K562 (cell line): Measurements from ENCODE around the gene MOB1B. TPM values are rescaled to one million over a fixed set of nuclear protein-coding genes. Genes with fewer than 3 reads are reported as not detected.

Source experiments
- ATAC-seq: fragments of 200-7000 bp; cut with Tn5 transposase; 3 replicates; pipeline ENCODE4 v1.9.1; 2020; ENCODE audit warnings: moderate library complexity
- BruUV-seq: library from RNA; stranded (reverse); fragments of 400-500 nt; replicated peaks from 2 replicates; lab custom pipeline; 2021; lab: Mats Ljungman, UMichigan
- CTCF ChIA-PET: fragments of 300-600 bp; formaldehyde crosslinking; extraction: SDS; loops from one replicate; lab custom pipeline; 2021; ENCODE audit warnings: low intra/inter-chr PET ratio; lab: Yijun Ruan, JAX
- POLR2A ChIA-PET: fragments of 300-600, 350-650 bp; sonication (Branson Sonifier 250); formaldehyde crosslinking; extraction: SDS; loops from one replicate; lab custom pipeline; 2021; ENCODE audit warnings: antibody characterized with exemption, inconsistent platforms; lab: Yijun Ruan, JAX
- DNase-seq, 4 experiments: peaks; one replicate each; pipeline versions ENCODE4 v3.0.0 to v3.0.0-alpha.2; 2011 to 2018; ENCODE audit warnings: low spot score in 3 of 4, mixed read lengths in 3 of 4; ENCODE audit errors: extremely low read depth in 1 of 4
- FAIRE-seq: peaks from 2 replicates; lab custom pipeline; 2011; peaks lifted over from hg19 to GRCh38; lab: Jason Lieb, UNC
- H2AFZ ChIP-seq: 2 replicates; pipeline ENCODE4 v1.6.0; 2011; ENCODE audit warnings: low read depth, low read length, control low read depth, inconsistent platforms
- H3K27ac ChIP-seq: fragments of 200-600 bp; 3 replicates; pipeline ENCODE4 v1.8.0; 2011; ENCODE audit warnings: low read depth, mild to moderate bottlenecking, control low read depth, inconsistent platforms, low read length, moderate library complexity, mixed read lengths; ENCODE audit errors: extremely low read depth
- H3K27me3 ChIP-seq, 2 experiments: fragments of 300-600 bp in 1 of 2; 2 replicates in 1 of 2; 3 replicates in 1 of 2; pipeline versions ENCODE4 v1.6.0 to v1.8.0; 2011; ENCODE audit warnings: inconsistent platforms in 2 of 2, low read length in 2 of 2, mild to moderate bottlenecking in 1 of 2, mixed read lengths in 1 of 2, moderate library complexity in 1 of 2; ENCODE audit not compliant: control insufficient read depth in 2 of 2, insufficient read depth in 2 of 2
- H3K36me3 ChIP-seq: fragments of 300-600 bp; 3 replicates; pipeline ENCODE4 v1.8.0; 2011; ENCODE audit warnings: mild to moderate bottlenecking, low read length, inconsistent platforms; ENCODE audit not compliant: control insufficient read depth, insufficient read depth
- H3K4me1 ChIP-seq, 2 experiments: fragments of 200-600 bp in 1 of 2; replicated peaks in 1 of 2; 2 replicates in 1 of 2; 3 replicates in 1 of 2; pipeline versions ENCODE4 v1.5.1 to v1.8.0; 2011; ENCODE audit warnings: inconsistent platforms in 2 of 2, low read length in 2 of 2, mild to moderate bottlenecking in 1 of 2, mixed read lengths in 1 of 2, moderate library complexity in 1 of 2; ENCODE audit not compliant: control insufficient read depth in 2 of 2, insufficient read depth in 2 of 2
- H3K4me2 ChIP-seq: 2 replicates; pipeline ENCODE4 v1.6.1; 2011; ENCODE audit warnings: low read length, control low read depth, inconsistent platforms, mixed read lengths; ENCODE audit not compliant: insufficient read depth
- H3K4me3 ChIP-seq: fragments of 200-600 bp; sonication (generic), shearing (Covaris generic); 2 replicates; pipeline ENCODE4 v1.5.1; 2016; ENCODE audit warnings: control low read depth, inconsistent platforms
- H3K79me2 ChIP-seq: fragments of 200-600 bp; 3 replicates; pipeline ENCODE4 v1.8.0; 2011; ENCODE audit warnings: low read length, inconsistent platforms; ENCODE audit not compliant: control insufficient read depth, insufficient read depth
- H3K9ac ChIP-seq, 2 experiments: 2 replicates each; pipeline versions ENCODE4 v1.6.0 to v1.6.1; 2011; ENCODE audit warnings: low read depth in 2 of 2, low read length in 2 of 2, control low read depth in 1 of 2, inconsistent platforms in 1 of 2, mild to moderate bottlenecking in 1 of 2, mixed read lengths in 1 of 2; ENCODE audit not compliant: insufficient read depth in 1 of 2
- H3K9me1 ChIP-seq: one replicate; pipeline ENCODE4 v1.6.0; 2011; ENCODE audit warnings: inconsistent platforms, mild to moderate bottlenecking, low read length, moderate library complexity; ENCODE audit not compliant: control insufficient read depth, insufficient read depth
- H3K9me3 ChIP-seq: replicated peaks from 2 replicates; pipeline ENCODE4 v1.5.1; 2011; ENCODE audit warnings: low read depth, low read length, inconsistent platforms; ENCODE audit not compliant: control insufficient read depth, insufficient read depth
- H4K20me1 ChIP-seq: replicated peaks from 2 replicates; pipeline ENCODE4 v1.6.1; 2011; ENCODE audit warnings: low read length, inconsistent platforms, mixed read lengths; ENCODE audit not compliant: control insufficient read depth, insufficient read depth
- CTCF ChIP-seq, 3 experiments: IDR thresholded peaks in 2 of 3; conservative IDR thresholded peaks in 1 of 3; 2 replicates each; pipeline ENCODE4 v1.5.1; 2011 to 2012; ENCODE audit warnings: low read length in 3 of 3, mild to moderate bottlenecking in 3 of 3, control low read depth in 2 of 3, improper control_type of control experiment in 1 of 3, inconsistent platforms in 1 of 3, low read depth in 1 of 3, mixed read lengths in 1 of 3, moderate library complexity in 1 of 3; ENCODE audit not compliant: insufficient read depth in 2 of 3
- ETV1 ChIP-seq: fragments of 450-650 bp; conservative IDR thresholded peaks from 2 replicates; pipeline ENCODE4 v1.6.1; 2016; ENCODE audit warnings: missing genetic modification characterization, control low read depth, low read depth, missing compliant biosample characterization
- LEF1 ChIP-seq: fragments of 450-650 bp; IDR thresholded peaks from 2 replicates; pipeline ENCODE4 v1.6.1; 2016; ENCODE audit warnings: mild to moderate bottlenecking
- NR2C2 ChIP-seq, 2 experiments: fragments of 200-800 bp in 1 of 2; sonication (Bioruptor generic) in 1 of 2; sonication (generic) in 1 of 2; formaldehyde crosslinking in 1 of 2; IDR thresholded peaks; 2 replicates each; pipeline versions ENCODE4 v1.6.1 to v1.8.0; 2016 to 2022; ENCODE audit warnings: mild to moderate bottlenecking in 1 of 2, missing compliant biosample characterization in 1 of 2, missing genetic modification characterization in 1 of 2, missing genetic modification reagents in 1 of 2
- RBM17 ChIP-seq: fragments of 200-400 bp; formaldehyde crosslinking; IDR thresholded peaks from 2 replicates; pipeline ENCODE4 v1.6.1; 2017; ENCODE audit warnings: low read depth, mild to moderate bottlenecking, low read length, borderline replicate concordance
- SMAD1 ChIP-seq: fragments of 150-350 bp; IDR thresholded peaks from 2 replicates; pipeline ENCODE4 v1.6.1; 2014; ENCODE audit warnings: low read length, low read depth; ENCODE audit not compliant: partially characterized antibody
- SPI1 ChIP-seq: IDR thresholded peaks from 2 replicates; pipeline ENCODE4 v1.6.1; 2011; ENCODE audit warnings: low read depth, low read length, control low read depth, borderline replicate concordance
- SREBF1 ChIP-seq: fragments of 150-350 bp; IDR thresholded peaks from 2 replicates; pipeline ENCODE4 v1.6.1; 2014; ENCODE audit warnings: antibody characterized with exemption, low read depth, low read length, borderline replicate concordance
- TARDBP ChIP-seq: fragments of 450-650 bp; IDR thresholded peaks from 2 replicates; pipeline ENCODE4 v1.6.1; 2016
- TRIM25 ChIP-seq: fragments of 450-650 bp; IDR thresholded peaks from 2 replicates; pipeline ENCODE4 v1.7.0; 2016; ENCODE audit warnings: borderline replicate concordance
- ZKSCAN1 ChIP-seq: fragments of 150-350 bp; IDR thresholded peaks from 2 replicates; pipeline ENCODE4 v1.6.1; 2016; ENCODE audit warnings: low read depth, low read length
- WGBS: fragments of 100-300 bp; shearing (Covaris generic); methylation state at CpG from one replicate; pipeline ENCODE4 v1.1.6; 2016; ENCODE audit warnings: low coverage, mixed read lengths; ENCODE audit not compliant: insufficient coverage; ENCODE audit errors: missing lambda C conversion rate; 5-methylcytosine and 5-hydroxymethylcytosine counted together
- in situ Hi-C: fragments of 300-500 bp; cut with MboI; formaldehyde crosslinking; loops from 4 replicates; pipeline ENCODE4 v1.15.0; 2018; ENCODE audit warnings: inconsistent platforms, mixed read lengths
- intact Hi-C: fragments of 100-400 bp; cut with micrococcal nuclease; formaldehyde crosslinking; loops from 2 replicates; pipeline ENCODE4 v1.14.2; 2022
- polyA plus RNA-seq, 8 experiments: library from polyadenylated mRNA; depleted of rRNA in 4 of 8; stranded (reverse) in 5 of 8; unstranded in 3 of 8; fragments of >200 nt; fragmentation: Nextera tagmentation in 2 of 8; fragmentation: Illumina TruSeq in 1 of 8; extraction: Ambion mirVana in 2 of 8; extraction: Trizol in 1 of 8; gene quantifications; 2 replicates each; pipeline versions ENCODE4 v1.2.1 to v1.2.3, GENCODE V29; 2011 to 2014; ENCODE audit warnings: inconsistent platforms in 1 of 8, missing spikeins in 1 of 8
- total RNA-seq, 7 experiments: library from RNA; depleted of rRNA in 6 of 7; stranded (reverse); fragments of >200 nt in 6 of 7; fragmentation: Illumina TruSeq in 2 of 7; extraction: Trizol in 2 of 7; gene quantifications; 2 replicates each; pipeline versions ENCODE4 v1.2.1 to v1.2.3, GENCODE V29; 2011 to 2021; ENCODE audit warnings: low replicate concordance in 1 of 7

The MOB1B gene
- total and polyA plus RNA-seq, 9 of the 15 experiments (the other 6 are each of a cell fraction or from before 2014, with no cell fraction given) = 8.4 to 37.8 (median 19.0) TPM

GRCh38 chr4:70868778-70869177 lies 33.4 kb upstream of the MOB1B start (continued):
- TF ChIP-seq LEF1 (no peak), TARDBP (no peak), SREBF1 (no peak), CTCF (IDR thresholded peaks at IDR 0.05 in 2 of 3, conservative IDR thresholded peaks at IDR 0.05 in 1 of 3; ENCODE audit: insufficient read depth in 2 of 3, low read depth in 1 of 3, low read length in 3 of 3) (no peak), ZKSCAN1 (no peak), TRIM25 (no peak)

- in situ Hi-C loops = no loop called here
- no TSS peak for BruUV-seq
Observed at GRCh38 chr4:70873216-70873615, 29.0 kb upstream of the MOB1B start.

More at GRCh38 chr4:70873216-70873615, 29.0 kb upstream of the MOB1B start:
- CTCF ChIA-PET = no interaction called here
- Histone ChIP-seq H3K9me3 (no peaks in the 10 kb centered on the region), H2AFZ (peak overlapping the region; percentile 46; the same call in 1 of the 2 replicates), H3K4me3 (no peak overlapping the region), H3K9me1 (no peaks in the 10 kb centered on the region), H3K27ac (no peak overlapping the region), H3K4me2 (no peak overlapping the region), H3K36me3 (no peaks in the 10 kb centered on the region), H3K27me3 (no peaks in the 10 kb centered on the region), H3K79me2 (no peaks in the 10 kb centered on the region), H3K9ac (no peak overlapping the region), H4K20me1 (no peaks in the 10 kb centered on the region), H3K4me1 (peaks cover 0 to 8% of the 10 kb centered on the region in 2 experiments; a peak in 3 of 5 replicates)
- POLR2A ChIA-PET = no interaction called here
- 56% methylated on average over 3 of the region's 3 CpGs for WGBS
- TF ChIP-seq SPI1 (peak; percentile 77), SMAD1 (no peak), ETV1 (tag) (no peak), NR2C2 (CRISPR knock-in tag; IDR thresholded peaks at IDR 0.05) (no peak), NR2C2 (tag; IDR thresholded peaks at IDR 0.05) (no peak), RBM17 (no peak)
- FAIRE-seq (no peak), DNase-seq (no peak), ATAC-seq (no peak)
- intact Hi-C loops = no loop called here
